ENCODE results near the gene TRABD2A. TPM values are rescaled to one million over a fixed set of nuclear protein-coding genes. Genes with fewer than 3 reads are reported as not detected.
A peak's percentile ranks its signal among the peaks of the same experiment; 100 is the strongest.

TRABD2A gene
- total RNA-seq, 1 experiment from 2014 or later, result 4.6 TPM

DNA sequence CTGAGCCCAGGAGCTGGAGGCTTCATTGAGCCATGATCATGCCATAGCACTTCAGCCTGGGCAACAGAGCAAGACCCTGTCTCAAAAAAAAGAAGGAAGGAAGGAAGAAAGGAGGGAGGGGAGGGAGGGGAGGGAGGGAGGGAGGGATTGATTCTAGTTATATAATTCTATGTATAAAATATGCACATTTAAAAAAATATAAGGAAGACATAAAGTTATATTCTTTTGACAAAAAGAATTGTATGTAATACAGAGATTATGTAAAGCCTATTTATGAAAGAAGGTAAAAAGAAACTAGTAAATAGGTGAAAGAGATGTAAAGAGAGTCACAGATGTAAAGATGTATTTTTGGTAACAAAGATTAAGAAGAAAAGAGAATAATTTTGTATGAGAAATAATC lies 42.1 kb upstream of the TRABD2A start:
- H3K4me2 ChIP-seq (ENCODE audit: low read length), result no peak overlapping the region
- H3K27me3 ChIP-seq (ENCODE audit: insufficient read depth, low read length), result no peaks in the 10 kb centered on the region
- POLR2A ChIA-PET, result interaction anchor here (9.0 kb wide), 1 partner anchor 17 kb away, joined by 163 read pairs; the partner anchor contains the start of gene TMSB10
- RAD21 ChIA-PET (ENCODE audit: low non-redundant PET in 1 of 2, low total read pairs in 2 of 2, uncharacterized antibody in 2 of 2, unreplicated experiment in 2 of 2), result interaction anchor here in 1 of 2 experiments (0.7 kb wide), 1 partner anchor 16 kb away, joined by 4 read pairs; no protein-coding TSS in a partner anchor
- DNase-seq (ENCODE audit: low read depth, low spot score) (no peak), ATAC-seq (no peak)
- no peak overlapping the region for H3K4me3 ChIP-seq (replicated peaks in 1 of 2; ENCODE audit: low read depth in 1 of 2, low read length in 2 of 2)
- no TSS peak for BruUV-seq (replicated peaks)
- CTCF ChIA-PET, result interaction anchor here (1.1 to 1.6 kb wide), 2 partner anchors 24 to 41 kb away, joined by 3 read pairs; no protein-coding TSS in a partner anchor
- H3K9me3 ChIP-seq (ENCODE audit: control insufficient read depth in 1 of 2, insufficient read depth in 1 of 2, low read depth in 1 of 2, low read length in 2 of 2), result no peaks in the 10 kb centered on the region
- H3K4me1 ChIP-seq (ENCODE audit: control insufficient read depth in 1 of 2, insufficient read depth in 2 of 2, low read length in 2 of 2), result peaks cover 28 to 68% of the 10 kb centered on the region in 2 experiments
- intact Hi-C loops (cut with micrococcal nuclease), result no loop called here
- no peak overlapping the region for H2AFZ ChIP-seq (ENCODE audit: low read depth, low read length, poor library complexity, severe bottlenecking)
- no peaks in the 10 kb centered on the region for H4K20me1 ChIP-seq (ENCODE audit: insufficient read depth)
- no peak overlapping the region for H3K9ac ChIP-seq (ENCODE audit: low read length)
- no peak for TF ChIP-seq EGR1 (IDR thresholded peaks at IDR 0.05; ENCODE audit: low read depth)
- H3K79me2 ChIP-seq (ENCODE audit: insufficient read depth, low read length), result no peaks in the 10 kb centered on the region
- no peaks in the 10 kb centered on the region for H3K36me3 ChIP-seq (ENCODE audit: control insufficient read depth in 1 of 2, insufficient read depth in 2 of 2, low read length in 2 of 2)
- no peaks in the 10 kb centered on the region for H3K9me2 ChIP-seq (ENCODE audit: insufficient read depth)
- no peak overlapping the region for H3K27ac ChIP-seq (ENCODE audit: low read depth, low read length)

DNA sequence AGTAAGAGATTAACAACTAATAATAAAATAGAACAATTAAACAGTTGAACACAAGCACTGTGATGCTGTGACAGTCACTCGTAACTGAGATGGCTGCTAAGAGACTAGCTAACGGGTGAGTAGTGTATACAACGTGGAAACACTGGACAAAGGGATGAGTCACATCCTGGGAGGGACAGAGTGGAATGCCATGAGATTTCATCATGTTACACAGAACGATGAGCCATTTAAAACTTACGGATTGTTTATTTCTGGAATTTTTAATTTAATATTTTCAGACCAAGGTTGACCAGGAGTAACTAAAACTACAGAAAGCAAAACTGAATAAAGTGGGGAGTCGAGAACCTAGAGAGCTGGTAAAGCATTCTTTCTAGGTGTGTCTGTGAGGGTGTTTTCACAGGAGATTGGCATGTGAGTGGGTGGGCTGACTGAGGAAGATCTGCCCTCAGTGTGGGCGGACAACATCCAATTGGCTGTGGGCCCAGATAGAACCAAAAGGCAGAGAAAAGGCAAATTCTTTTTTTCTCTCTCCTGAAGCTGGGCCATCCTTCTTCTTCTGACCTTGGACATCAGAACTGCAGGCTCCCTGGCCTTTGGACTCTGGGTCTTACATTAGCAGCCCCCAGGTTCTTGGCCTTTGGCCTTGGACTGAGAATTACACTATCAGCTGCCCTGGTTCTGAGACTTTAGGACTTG lies 39.1 kb upstream of the TRABD2A start:
- intact Hi-C loops (cut with micrococcal nuclease), result loop anchor here (1.0 kb wide), 1 partner anchor 13 kb away; no protein-coding TSS in a partner anchor
- no peaks in the 10 kb centered on the region for H3K27me3 ChIP-seq (ENCODE audit: insufficient read depth, low read length)
- H3K27ac ChIP-seq (ENCODE audit: low read depth, low read length), result peak overlapping the region; percentile 87
- no peak overlapping the region for H2AFZ ChIP-seq (ENCODE audit: low read depth, low read length, poor library complexity, severe bottlenecking)
- ChIA-PET POLR2A (interaction anchor here (0.7 to 9.0 kb wide), 13 partner anchors 9 to 619 kb away, joined by 3 to 163 read pairs (median 4); partner anchors contain the start of genes ELMOD3, MAT2A, RETSAT and TCF7L1), CTCF (interaction anchor here (0.8 to 1.5 kb wide), 2 partner anchors 38 to 380 kb away, joined by 3 read pairs; no protein-coding TSS in a partner anchor), RAD21 (ENCODE audit: low non-redundant PET in 1 of 2, low total read pairs in 2 of 2, uncharacterized antibody in 2 of 2, unreplicated experiment in 2 of 2) (interaction anchor here (1.0 to 1.2 kb wide), 3 partner anchors 12 to 14 kb away, joined by 3 to 5 read pairs (median 3); no protein-coding TSS in a partner anchor)
- TF ChIP-seq POLR2AphosphoS5 (IDR thresholded peaks at IDR 0.05; ENCODE audit: low read depth, low read length), result peak; percentile 82
- TF ChIP-seq, protein P1, sequence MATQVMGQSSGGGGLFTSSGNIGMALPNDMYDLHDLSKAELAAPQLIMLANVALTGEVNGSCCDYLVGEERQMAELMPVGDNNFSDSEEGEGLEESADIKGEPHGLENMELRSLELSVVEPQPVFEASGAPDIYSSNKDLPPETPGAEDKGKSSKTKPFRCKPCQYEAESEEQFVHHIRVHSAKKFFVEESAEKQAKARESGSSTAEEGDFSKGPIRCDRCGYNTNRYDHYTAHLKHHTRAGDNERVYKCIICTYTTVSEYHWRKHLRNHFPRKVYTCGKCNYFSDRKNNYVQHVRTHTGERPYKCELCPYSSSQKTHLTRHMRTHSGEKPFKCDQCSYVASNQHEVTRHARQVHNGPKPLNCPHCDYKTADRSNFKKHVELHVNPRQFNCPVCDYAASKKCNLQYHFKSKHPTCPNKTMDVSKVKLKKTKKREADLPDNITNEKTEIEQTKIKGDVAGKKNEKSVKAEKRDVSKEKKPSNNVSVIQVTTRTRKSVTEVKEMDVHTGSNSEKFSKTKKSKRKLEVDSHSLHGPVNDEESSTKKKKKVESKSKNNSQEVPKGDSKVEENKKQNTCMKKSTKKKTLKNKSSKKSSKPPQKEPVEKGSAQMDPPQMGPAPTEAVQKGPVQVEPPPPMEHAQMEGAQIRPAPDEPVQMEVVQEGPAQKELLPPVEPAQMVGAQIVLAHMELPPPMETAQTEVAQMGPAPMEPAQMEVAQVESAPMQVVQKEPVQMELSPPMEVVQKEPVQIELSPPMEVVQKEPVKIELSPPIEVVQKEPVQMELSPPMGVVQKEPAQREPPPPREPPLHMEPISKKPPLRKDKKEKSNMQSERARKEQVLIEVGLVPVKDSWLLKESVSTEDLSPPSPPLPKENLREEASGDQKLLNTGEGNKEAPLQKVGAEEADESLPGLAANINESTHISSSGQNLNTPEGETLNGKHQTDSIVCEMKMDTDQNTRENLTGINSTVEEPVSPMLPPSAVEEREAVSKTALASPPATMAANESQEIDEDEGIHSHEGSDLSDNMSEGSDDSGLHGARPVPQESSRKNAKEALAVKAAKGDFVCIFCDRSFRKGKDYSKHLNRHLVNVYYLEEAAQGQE (IDR thresholded peaks at IDR 0.05; ENCODE audit: low read depth), result no peak
- TF ChIP-seq POLR2A (IDR thresholded peaks at IDR 0.05; ENCODE audit: borderline replicate concordance, extremely low read depth, insufficient read depth, insufficient read length), result peak; percentile 66
- TF ChIP-seq YY1 (IDR thresholded peaks at IDR 0.05; ENCODE audit: extremely low read depth, insufficient replicate concordance, low read depth, low read length), result peak; percentile 57
- H3K79me2 ChIP-seq (ENCODE audit: insufficient read depth, low read length), result no peaks in the 10 kb centered on the region
- no peaks in the 10 kb centered on the region for H3K9me2 ChIP-seq (ENCODE audit: insufficient read depth)
- H3K4me2 ChIP-seq (ENCODE audit: low read length), result peak overlapping the region; percentile 73
- H3K4me1 ChIP-seq (ENCODE audit: control insufficient read depth in 1 of 2, insufficient read depth in 2 of 2, low read length in 2 of 2), result peaks cover 23 to 45% of the 10 kb centered on the region in 2 experiments
- ATAC-seq, result peak; percentile 91
- H3K4me3 ChIP-seq (replicated peaks in 1 of 2; ENCODE audit: low read depth in 1 of 2, low read length in 2 of 2), result peak overlapping the region; percentile 12 to 41
- BruUV-seq (replicated peaks), result no TSS peak
- H4K20me1 ChIP-seq (ENCODE audit: insufficient read depth), result no peaks in the 10 kb centered on the region
- H3K9me3 ChIP-seq (ENCODE audit: control insufficient read depth in 1 of 2, insufficient read depth in 1 of 2, low read depth in 1 of 2, low read length in 2 of 2), result no peaks in the 10 kb centered on the region
- no peaks in the 10 kb centered on the region for H3K36me3 ChIP-seq (ENCODE audit: control insufficient read depth in 1 of 2, insufficient read depth in 2 of 2, low read length in 2 of 2)
- peak overlapping the region; percentile 72 for H3K9ac ChIP-seq (ENCODE audit: low read length)
- DNase-seq (ENCODE audit: low read depth, low spot score), result peak; percentile 94
